Measurements from ENCODE around the gene FBLN2.

The FBLN2 gene

DNA sequence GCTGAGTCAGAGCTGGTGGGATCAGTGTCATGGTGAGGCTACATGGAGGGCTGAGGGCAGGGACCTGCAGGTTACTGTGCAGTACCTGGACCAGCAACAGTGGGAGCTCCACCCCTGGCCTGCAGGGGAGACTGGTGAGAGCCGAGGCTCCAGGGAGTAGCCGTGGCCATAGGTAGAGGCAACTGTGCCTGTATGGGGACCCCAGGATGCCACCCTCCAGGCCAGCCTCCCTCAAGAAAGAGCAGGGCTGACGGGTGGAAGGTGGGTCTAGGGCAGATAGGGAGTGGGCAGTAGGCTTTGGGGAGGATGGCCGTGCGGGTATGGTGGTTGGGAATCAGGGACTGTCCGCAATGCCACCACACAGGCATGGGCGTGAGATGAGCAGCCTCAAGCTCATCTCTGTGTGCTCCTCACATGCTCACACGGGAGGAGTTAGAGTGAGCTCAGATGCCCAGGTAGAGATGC lies 35.5 kb downstream of the FBLN2 start:
- no peak for DNase-seq

DNA sequence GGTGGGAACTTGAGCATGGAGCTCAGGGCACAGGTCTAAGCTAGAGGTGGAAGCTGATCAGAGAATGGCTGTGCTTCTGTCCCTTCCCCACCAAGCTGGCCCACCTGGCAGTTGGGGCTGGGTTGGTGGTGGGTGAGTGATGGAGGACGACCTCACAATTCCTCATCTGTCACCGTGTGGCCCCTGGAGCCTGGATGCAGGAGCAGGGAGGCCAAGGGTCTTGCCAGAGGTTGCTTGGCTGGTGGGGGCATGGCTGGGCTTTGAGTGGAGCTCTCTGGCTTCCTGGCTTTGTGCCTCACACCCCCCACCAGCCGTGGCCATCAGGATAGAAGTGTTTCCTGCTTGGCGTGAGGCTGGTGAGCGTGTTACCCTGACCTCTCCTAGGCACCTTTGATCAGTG lies 36.0 kb downstream of the FBLN2 start:
- DNase-seq: no peak

DNA sequence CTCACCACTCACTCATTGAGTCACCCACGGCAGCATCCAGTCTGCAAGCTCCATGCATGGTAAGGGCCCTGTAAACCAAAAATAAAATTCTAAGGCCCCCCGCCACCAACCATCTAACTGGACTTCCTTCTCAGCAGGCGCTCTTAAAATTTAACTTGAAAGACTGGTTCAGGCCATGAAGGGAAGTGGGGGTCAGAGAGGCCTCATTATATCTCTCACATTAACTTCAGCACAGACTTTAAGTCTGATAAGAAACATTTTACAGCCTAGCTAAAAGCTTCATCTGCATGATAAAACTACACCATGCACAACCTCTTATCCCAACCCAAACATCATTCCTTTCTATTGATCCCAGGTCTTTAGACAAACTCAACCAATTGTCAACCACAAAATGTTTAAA lies 38.5 kb downstream of the FBLN2 start:
- DNase-seq: no peak

DNA sequence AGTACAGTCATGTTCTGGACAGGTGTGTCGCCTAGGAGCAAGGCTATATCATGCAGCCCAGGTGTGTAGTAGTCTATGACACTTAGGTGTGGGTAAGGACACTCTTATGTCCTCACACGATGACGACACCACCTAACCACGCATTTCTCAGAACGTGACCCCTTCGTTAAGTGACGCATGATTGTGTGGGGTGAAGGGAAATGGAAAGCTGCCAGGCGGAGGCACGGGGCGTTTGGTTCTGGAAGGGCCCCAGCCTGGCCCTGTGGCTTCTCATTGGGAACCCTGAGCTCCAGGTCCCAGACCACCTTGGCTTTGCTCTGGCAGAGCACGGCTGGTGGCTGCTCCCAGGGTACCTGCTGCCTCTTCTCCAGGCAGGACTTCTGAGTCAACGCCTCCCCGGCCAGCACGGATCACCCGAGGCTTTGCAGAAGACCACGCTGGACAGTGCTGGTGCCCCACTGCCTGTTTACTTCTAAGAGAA lies 39.3 kb downstream of the FBLN2 start:
- DNase-seq: no peak

DNA sequence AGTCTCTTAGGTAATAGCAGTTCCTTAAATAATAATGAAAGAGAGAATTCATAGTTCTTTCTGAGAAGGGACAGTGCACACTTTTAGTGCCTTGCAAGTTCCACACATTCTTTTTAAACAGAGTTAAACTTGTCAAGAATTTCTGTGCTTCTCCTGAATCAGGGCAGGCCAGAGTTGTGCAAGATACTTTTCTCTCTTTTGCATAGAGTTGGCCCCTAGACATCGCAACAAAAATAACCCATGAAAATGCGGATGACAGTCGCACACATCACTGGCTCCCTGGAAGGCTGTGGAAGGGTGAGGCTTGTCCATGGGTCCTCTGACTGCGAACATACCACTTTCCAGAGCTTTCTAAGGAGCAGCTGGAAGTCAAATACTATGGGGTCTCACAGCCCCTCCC lies 40.1 kb downstream of the FBLN2 start:
- no peak for DNase-seq

DNA sequence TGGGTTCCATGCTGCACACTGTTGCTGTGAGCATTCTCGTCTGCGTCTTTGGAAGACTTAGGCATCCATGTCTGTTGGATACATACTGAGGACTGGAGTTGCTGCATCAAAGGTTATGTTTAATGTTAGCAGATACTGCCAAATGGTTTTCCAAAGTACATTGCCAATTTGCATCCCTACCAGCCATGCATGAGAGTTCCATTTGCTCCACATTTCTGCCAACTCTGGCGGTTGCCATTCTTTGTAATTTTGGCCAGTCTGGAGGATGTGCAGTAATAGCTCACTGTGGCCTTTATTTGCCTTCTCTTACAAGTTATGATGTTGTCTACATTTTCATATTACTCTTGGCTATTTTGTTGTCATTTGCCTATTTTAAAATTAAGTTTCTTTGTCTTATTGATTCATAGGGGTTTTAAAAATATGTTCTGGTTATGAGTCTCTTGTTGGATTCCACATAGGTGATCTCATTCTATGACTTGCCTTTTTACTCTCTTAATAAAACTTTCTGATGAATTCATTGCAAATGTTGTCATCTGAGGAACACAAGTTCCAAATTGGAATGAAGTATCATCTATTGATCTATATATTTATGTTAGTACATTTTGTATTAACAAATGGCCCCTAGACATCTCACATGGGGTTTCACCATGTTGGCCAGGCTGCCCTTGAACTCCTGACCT lies 42.1 kb downstream of the FBLN2 start:
- no peak for DNase-seq

DNA sequence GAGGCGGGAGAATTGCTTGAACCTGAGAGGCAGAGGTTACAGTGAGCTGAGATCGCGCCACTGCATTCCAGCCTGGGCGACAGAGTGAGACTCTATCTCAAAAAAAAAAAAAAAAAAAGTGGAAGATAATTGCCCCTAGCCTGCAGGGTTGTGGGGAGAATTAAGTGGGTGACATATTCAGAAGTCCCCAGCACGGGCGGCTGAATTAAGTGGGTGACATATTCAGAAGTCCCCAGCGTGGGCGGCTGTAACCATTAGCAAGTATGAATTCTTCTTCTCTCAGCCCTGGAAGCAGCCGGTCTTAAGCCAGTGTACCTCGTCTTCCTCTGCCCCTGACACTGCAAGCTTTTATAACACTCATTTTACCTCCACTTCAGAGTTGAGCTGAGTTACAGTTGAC lies 44.7 kb downstream of the FBLN2 start:
- no peak for DNase-seq

DNA sequence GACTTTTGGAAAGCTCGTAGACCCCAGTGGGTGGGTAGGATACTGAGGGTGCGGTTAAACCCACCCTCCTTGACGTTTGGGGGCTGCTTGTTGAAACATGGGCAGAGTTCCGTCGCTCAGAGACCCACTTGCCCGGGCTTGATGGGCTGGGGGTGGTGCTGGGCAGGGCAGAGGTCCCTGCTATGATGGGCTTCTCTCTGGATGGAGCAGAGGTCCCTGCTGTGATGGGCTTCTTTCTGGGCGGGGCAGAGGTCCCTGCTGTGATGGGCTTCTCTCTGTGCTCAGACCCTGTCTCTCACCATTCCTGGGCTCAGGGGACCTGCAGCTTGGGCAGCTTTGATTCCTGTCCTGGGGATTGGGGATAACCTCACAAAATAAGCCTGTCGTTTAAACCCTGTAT lies 45.2 kb downstream of the FBLN2 start:
- DNase-seq: no peak

DNA sequence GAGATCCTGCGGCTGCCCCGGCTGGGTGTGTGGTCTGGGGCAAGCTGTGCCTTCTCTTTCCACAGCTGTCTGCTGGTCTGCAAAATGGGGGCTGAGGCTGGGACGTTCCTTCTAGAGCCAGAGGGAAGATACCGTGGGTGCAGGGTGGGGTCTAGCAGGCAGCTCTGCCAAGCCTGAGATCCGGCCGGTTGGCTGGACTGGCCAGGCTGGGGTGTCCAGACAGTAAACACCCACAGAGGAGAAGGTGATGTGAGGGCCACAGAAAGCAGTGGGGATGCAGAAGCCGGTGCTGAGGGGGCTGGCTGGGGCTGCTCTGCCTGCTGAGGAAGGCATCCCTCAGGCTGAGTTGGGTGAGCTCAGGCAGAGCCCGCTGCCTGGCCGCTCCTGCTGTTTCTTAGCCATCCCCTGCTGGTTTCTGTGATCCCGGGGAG lies 46.1 kb downstream of the FBLN2 start:
- no peak for DNase-seq

DNA sequence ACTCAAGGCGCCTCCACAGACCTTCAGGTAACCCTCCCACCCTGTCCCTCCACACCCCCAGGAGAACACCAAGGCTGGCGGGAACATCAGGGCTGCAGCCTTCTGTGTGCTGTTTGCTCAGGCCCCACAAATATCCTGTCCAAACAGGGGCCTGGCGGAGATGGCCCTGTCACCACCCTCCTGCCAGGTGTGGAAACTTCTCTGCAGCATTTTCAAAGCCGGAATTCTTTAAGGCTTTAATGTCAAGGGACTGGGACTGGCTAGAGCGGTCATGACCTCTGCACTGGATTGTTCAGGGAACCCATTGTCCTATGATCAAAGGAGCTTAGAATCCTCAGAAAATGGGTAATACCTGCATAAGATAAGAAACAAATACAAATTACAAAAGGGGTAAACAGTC lies 46.6 kb downstream of the FBLN2 start:
- DNase-seq: no peak

DNA sequence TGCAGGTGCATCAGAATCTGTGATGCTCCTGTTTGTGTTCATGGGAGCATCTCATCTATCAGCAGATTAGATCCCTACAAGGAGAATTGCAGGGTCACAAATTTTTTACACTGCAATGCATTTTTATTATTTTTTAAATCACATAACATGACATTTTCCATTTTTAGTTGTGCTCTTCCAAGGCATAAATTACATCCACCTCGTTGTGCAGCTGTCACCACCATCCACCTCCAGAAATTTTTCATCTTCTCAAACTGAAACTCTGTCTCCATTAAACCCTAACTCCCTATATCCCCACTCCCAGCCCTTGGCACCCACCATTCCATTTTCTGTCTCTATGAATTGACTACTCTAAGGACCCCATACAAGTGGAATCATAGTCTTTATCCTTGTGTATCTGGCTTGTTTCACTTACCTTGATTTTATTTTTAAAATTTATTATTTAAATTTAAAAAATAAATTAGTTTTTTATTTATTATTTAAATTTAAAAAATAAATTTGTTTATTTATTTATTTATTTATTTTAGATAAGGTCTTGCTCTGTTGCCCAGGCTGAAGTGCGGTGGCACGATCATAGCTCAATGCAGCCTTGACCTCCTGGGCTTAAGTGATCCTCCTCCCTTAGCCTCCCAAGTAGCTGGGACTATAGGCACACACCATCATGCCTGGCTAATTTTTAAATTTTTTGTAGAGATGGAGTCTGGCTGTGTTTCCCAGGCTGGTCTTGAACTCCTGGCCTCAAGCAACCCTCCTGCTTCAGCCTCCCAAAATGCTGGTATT lies 47.7 kb downstream of the FBLN2 start:
- DNase-seq: no peak

DNA sequence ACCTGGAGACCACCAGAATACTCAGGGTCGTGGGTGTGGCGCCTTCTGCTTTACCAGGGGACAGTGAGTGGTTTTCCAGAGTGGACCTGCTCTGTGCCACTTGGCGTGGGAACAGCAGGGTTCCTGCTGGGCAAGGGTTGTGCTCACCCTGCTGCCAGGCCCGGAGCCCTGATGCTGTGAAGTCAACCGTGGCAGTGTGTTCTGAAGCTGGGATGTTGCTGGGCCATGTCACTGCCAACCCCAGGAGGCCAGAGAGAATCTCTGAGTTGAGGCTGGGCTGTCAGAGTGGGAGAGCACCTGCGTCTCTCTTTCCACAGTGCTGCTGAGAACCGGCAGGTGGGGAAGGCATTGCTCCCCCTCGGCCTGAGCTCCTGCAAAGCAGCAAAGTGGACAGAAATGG lies 48.7 kb downstream of the FBLN2 start:
- DNase-seq: no peak

DNA sequence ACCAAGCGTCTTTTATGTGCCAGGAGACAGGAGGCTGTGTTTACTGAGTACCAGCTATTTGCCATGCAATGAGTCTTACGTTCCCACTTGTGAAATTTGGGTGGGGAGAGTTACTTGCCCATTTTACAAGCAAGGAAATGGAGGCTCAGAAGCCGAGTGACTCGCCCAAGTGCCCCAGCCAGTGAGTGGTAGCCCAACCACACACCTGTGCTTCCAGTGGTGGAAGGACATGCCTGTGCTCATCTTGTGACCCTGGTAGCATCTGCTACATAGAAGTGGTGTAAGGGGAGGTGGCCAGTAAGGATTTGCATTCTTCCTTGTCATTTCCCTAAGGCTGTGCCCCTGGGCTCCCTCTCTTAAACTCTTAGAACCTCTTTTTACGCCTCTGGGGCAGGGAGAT lies 49.3 kb downstream of the FBLN2 start:
- no peak for DNase-seq

DNA sequence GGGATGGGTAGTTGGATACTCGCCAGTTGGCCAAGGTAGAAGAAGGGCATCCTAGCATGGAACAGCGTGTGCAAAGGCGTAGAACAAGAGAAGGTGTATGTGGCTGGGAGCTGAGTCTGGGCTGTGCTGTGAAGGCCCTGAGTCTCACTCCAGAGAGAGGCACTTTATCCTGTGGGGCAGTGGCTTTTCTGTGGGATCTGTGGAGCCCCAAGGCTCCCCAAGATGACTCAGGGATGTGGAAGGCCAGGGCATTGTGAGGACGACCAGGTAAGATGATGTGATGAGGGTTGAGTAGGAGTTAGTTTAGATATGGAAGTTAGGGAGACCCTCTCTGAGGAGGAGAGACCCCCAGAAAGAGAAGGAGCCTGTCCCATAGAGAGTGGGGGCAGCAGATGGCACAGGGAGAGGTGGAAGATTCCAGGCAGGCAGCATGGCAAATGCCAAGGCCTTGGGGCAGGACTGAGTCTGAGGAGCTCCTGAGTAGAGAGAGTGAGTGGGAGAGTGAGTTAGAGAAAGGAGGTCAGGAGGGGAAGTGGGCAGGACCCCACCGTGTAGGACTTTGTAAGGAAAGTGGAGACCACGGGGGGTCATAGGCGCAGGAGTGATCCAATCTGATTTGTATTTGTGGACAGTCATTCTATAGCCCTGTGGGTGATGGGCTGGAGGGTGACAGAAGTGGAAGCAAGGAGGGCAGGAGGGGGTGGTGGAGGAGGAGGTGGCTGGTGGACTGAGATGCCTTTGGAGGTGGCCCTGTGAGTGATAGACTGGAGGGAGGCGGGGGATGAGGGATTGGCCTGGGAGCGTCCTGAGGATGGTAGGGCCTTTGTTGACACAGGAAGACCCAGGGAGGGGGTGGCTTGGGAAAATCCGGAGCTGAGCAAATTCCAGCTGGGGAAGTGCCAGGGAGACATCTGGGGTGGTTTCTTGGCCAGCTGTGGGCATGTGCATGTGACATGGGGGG lies 50.3 kb downstream of the FBLN2 start:
- DNase-seq: no peak

DNA sequence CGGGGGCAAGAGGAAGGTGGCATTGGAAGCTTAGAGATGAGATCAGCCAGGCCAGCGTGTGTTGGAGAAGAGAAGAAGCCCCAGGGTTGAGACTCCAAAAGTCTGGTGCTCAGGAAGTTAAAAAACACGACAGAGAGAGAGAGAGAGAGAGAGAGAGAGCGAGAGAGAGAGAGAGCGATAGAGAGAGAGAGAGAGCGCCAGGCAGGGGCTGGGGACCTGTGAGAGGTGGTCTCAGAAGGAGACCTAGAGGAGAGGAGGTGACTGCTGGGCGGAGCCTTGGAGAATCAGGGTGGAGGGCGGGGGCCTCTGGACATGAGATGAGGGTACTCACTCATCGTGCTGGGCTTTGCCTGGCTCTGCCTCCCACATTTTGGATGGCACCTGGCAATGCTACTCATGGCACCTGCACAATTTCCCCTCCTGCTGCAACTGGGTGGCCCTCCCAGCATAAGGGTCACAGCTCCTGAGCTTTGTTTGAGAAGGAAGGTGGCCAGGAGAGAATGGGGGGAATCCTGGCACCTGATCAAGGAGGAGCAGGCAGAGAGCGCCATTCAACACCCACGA lies 51.0 kb downstream of the FBLN2 start:
- no peak for DNase-seq

DNA sequence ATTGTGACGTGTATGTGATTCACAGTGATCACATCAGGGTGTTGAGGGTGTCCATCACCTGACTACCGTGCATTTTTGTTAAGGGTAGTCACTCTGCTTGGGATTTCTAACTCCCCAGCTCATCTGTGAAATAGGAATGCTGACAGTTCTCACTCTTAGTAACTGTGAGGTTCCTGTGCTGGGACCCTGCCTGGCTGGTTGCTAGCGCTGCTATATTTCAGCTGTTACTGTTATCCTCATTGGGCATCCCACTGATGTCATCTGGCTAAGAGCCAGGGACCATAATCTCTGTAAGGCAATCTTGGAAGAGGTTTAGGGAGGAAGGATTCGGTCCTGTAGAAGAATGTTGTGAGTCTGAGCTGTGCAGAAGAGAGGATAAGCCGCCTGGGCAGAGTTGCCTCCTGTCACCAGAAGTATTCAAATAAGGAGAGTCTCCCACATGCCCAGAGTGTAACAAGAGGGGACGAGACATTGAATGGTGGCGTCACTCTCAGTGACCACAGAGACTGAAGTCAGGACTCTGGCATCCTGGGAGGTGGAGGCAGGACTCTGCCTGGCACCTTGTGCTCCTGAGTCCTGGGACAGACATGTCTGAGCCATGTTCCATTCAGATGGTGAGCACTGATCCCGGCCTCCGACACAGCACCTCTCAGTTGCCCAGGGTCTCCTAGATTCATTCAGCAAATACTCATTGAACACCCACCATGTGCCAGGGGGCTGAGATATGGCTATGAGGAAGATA lies 52.2 kb downstream of the FBLN2 start:
- no peak for DNase-seq

DNA sequence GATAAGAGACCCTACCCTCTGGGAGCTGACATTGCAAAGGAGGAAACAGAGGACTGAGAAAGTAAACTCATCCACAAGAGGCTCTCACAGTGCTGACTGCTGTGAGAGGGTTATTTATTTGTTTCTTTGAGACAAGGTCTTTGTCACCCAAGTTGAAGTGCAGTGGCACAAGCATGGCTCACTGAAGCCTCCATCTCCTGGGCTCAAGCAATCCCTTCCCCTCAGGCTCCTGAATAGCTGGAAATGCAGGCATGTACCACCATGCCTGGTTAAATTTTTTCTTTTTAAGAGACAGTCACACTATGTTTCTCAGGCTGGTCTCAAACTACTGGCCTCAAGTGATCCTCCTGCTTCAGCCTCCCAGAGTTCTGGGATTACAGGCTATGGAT lies 52.8 kb downstream of the FBLN2 start:
- DNase-seq: no peak

DNA sequence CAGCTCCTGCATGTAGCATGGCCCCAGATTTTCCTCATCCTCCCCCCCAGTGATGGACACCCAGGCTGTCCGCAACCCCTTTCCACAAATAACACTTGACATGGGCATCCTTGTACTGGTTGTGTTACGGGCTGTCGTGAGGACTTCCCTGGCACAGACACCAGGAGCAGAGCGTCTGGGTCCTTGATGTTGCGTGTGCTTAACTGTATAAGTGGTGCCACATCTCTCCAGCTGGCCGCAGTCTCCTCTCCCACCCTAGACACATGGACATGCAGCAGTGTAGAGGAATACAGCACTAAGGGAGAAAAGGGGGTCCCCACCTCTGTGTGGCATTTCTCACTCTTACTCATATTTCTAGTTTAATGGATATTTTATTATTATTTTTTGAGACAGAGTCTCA lies 56.6 kb downstream of the FBLN2 start:
- no peak for DNase-seq

DNA sequence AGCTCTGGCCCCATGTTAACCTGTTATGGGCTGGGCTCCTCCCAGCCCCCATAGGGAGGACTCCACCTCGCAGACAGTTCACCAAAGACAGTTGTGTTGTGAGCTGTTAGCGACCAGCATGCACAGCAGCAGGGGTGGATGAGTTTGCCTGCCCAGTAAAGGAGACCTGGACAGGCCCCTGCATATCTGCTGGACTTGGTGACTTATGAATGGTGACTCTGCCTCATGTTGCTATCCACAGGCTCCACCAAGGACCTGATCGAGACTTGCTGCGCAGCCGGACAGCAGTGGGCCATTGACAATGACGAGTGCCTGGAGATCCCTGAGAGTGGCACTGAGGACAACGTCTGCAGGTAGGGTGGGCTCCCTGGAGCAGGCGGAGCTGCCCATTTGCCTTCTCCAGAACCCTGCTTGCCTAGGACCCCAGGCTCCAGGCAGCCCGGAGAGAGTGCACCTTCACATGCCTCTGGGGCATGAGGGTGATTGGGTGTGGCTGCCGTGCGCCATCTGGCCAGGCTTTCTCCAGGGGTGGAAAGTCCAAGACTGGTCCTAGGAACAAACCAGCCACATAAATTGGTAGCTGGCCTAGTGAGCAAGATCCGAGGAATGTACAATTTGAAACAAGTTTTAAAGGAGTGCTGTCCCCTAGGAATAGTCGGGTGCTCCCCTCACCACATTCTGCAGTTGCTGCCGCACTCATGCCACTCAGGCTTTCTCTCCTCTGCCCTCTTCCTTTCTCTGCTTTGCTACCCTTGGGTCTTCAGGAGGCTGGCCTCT lies 59.1 kb downstream of the FBLN2 start:
- DNase-seq: no peak

DNA sequence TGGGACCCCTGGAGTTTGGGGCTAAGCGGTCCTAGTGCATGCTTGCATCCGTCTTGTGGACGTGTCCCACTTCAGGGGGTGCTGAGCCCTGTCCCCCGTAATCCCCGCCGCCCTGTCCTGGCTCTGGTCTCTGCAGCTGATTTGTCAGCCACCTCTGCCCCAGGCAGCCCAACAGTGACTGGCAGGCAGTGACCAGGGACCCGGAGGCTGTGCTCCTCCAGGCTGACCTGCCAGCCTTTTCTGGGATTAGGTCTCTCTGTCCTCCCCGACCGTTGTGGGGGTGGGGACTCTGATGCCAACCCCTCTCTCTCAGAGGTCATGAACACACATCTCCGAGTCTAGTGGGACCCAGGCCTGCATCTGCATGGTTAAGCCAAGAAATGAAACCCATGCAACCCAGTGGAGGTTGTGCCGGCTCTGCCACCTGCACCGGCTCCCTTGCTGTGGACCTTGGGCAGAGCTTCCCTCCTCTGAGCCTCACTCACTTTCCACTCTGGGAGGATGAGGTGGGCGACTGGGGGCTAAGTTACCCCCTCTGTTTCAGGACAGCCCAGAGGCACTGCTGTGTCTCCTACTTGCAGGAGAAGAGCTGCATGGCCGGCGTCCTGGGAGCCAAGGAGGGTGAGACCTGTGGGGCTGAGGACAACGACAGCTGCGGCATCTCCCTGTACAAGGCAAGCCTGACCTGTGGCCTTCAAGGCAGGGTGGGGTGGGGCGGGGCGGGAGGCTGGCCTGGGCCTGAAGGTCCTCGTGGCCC lies 60.2 kb downstream of the FBLN2 start:
- no peak for DNase-seq
